DLD1 (cell line): ENCODE data around the gene SPATA2L.
"Not testable (repeated sequence)": the region's sequence is repeated elsewhere in the genome, so short reads cannot be mapped to it uniquely, and the experiment has no call there.

Experiments used
- in situ Hi-C: cut with HindIII; loops from 2 replicates; pipeline ENCODE4 v1.10.0; 2017; ENCODE audit warnings: low sequenced_read_pairs

Gene SPATA2L

DNA sequence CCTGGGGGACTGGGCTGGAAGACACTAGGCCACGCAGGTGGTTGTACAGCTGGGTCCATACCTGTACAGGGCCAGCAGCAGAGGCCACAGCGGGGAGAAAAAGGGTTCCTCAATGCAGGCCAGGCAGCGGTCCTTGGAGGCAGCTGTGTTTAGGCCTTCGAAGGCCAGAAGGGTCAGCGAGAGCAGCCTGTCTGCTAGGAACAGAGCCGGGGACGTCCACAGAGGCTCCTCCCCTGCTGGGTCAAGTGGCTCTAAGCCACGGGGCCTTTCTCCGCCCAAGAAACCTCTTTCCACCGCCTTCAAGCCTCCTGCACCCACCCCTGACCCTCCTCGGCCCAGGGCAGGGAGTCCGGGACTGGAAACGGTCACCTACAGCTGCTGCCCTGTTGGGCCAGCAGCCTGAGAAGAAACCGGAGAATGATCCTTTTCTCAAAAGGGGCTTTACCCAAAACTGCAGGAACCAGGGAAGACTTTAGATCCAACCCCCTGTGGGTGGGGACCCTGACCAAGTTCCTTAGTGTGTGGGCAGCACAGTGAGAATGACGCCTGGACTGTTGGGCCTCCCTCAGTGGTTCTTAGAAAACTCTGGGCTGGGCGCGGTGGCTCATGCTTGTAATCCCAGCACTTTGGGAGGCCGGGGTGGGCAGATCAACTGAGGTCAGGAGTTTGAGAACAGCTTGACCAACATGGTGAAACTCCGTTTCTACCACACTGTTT is 8.4 kb upstream of the SPATA2L start:
- in situ Hi-C loops = loop anchor here (10.0 kb wide), 1 partner anchor 335 kb away; no protein-coding TSS in a partner anchor

DNA sequence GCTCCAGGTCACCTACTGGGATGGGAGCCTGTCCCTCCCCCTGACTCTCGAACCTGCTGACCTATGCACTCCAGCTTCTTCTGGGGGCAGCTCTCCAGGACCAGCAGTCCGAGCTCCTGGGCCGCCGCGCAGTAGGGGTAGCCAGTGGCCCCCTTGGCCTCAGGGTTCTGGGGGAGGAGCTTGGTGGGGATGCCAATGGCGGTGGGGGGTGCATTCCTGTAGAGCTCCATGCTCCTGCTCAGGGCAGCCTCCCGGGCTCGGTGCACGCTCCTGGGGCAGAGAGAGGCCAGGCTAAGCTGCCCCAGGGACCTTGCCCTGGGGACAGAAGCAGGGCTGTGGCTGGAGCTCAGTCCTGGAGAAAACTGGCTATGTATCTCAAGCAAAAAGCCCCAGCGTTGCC is 7.7 kb upstream of the SPATA2L start:
- in situ Hi-C loops = no loop called here

DNA sequence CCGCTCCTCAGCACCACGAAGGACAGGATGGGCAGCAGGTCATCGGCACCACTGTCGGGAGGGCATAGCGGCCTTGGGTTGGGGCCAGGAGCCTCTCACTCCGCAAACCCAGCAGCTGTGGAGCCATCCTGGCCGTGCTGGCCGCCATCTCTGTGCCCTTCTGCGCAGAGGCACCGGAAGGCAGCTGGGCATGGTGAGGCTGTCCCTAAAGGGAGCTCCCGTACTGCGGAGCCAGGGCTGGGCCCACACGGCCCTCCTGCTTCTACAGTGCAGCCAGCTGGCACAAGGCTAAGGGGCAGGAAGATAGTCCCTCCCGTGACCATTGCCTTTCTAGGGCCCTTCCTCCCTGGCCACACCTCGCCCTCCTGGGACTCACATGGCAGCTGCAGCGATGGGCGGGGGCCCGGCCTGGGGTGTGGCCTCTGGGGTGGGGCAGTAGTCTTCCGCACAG is 7.0 kb upstream of the SPATA2L start:
- in situ Hi-C loops = no loop called here

DNA sequence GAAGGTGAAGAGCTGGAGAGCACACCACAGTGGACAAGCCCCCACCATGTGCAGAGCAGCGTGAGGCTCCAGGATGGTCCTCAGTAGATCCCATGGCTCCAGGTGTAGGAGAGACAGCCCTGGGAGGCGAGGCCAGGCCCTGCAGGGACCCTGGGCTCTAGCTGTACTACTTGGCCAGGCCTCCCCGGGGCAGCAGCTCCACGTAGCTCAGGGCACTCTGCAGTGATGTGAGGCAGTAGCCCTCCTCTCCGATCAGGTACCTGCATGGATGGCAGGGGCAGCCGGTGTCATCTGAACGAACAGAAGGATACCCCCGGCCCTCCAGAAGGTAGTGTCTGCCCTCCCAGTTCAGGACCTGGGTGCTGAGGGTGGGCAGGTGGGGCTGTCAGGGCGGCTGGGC is 6.2 kb upstream of the SPATA2L start:
- in situ Hi-C loops = no loop called here

DNA sequence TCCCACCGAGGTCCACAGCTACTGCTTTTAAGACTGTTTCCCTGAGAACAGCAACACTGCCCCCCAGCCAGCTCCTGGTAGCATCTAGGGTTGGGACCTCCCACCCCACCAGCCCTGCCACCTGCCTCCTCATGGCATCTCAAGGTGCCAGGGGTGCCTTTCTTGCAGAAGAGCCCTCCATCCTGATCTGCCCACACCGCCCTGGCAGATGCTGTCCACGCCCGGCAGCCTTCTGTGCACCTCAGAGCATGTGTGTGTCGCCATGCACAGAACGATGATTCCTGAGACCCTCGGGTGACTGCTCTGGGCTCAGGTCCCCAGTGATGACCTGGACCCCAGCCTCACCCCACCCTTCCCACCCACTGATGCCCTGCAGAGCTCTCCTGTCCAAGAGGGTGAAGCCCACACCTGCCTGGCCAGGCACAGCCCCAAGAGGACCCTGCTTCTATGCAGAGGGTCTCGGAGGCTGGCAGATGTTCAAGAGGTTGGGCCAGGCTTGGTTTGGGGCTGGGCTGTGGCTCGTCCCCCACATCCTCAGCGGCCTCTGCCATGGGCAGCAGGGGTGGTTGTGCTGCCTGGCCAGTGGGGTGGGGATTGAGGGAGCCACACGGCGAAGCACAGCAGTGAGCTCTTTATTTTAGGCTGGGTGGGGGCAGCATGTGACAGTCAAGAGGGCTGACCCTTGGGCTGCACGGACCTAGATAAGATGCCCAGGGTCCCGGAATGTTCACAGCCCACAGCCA is 5.2 kb upstream of the SPATA2L start:
- in situ Hi-C loops = no loop called here

DNA sequence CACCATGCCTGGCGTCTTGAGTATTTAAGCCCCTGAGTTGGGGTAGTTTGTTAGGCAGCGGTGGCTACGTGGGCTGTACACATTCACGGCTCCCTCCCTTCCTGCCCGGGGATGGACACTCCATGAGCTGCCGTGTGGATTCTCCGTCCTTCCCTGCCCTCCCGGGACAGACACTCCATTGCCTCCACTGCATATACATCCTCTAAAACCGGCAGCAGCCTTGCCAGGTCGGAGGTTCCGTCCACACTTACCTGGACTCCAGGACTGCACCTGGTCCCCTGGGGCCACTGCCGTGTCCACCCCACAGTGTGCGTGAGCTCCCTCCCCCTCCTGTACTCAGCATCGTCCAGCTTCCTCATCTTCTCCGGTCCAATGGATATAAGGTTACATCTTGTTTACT is 3.5 kb upstream of the SPATA2L start:
- in situ Hi-C loops = no loop called here

DNA sequence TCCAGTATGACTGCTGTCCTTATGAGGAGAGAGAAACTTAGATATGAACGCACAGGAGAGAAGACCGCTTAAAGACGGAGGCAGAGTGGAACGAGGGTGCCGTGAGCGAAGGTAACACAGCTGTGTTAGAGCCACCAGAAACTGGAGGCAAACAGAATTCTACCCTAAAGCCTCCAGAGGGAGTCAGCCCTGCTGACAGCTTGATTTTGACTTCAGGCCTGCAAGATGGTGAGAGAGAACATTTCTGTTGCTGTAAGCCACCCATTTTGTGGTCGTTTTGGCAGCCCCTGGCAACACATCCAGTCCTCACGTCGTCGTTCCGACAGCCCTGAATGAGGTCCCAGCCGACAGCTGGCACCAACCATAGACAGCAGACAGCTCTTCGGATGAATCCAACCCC is 2.8 kb upstream of the SPATA2L start:
- in situ Hi-C loops = no loop called here

DNA sequence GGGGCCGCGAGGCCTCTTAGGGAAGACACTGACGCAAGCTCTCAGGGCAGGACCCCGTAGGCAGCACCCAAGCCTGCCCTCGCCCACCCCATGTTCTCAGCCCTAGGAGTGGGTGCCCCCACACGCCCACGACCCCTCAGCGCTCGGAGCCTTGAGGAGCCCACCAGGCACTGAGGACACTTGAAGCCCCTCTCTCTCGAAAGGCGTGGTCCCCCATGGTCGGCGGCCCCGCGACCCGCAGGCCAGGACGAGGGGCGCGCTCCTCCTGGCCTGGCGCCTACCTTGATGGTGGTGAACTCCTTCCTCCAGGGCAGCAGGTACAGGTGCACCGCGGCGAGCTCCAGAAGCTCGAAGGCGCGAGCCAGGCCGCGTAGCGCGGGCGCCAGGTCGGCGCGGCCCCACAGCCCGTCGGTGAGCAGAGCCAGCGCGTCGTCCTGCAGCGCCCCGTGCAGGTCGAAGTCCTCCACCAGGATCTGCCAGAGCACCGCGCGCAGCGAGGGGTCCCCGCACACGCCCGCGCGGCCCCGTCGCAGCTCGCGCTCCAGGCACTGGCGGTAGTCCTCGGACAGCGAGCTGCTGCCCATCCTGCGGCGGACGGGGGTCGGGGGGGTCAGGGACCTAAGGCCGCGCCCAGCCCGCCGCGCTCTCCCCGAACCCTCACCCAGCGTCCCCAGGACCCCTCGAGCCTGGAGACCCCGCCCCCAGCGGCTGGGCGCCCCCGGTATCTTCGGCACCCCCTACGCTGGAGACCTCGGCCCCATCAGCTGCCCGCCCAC is 668 bp downstream of the SPATA2L start:
- in situ Hi-C loops = no loop called here

DNA sequence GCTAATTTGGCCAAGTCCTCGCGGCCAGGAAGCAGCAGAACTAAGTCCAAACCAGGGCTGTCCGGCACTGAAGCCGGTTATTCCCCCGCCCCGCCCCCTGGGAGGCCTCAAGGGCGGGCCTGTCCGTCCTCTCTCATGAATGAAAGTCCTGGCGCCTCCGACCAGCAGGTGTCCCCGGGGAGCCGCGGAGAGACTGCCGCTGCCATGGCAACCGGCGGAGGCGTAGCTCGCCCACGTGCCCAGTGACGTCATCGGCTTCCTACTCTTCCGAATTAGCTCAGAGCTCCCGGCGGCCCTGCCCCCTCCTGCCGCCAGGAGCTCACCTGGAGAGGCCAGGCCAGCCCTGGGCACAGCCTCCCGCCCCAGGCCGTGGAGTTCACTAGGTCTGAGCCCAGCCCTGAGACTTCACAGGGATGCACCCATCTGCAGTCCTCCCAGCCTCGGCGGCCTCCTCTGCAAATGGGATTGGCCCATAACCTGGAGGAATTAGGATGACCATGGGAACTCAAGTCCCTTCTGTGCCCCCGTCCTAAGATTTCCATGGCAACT is 1.3 kb downstream of the SPATA2L start:
- in situ Hi-C loops = no loop called here

DNA sequence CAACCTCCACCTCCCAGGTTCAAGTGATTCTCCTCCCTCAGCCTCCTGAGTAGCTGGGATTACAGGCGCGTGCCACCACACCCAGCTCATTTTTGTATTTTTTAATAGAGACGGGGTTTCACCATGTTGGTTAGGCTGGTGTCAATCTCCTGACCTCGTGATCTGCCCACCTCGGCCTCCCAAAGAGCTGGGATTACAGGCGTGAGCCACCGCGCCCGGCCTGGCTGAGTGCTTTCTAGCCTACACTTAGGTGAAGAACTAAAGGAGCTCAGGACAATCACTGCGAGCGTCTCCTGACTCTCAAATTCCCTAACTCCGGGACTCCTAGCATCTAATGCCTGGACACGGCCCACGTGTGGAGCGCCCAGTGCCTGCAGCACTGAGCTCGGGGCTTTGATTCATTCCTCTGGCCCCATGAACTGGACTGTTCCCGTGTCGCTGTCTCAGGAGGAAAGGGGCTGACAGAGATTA is 1.8 kb downstream of the SPATA2L start:
- in situ Hi-C loops = not testable (repeated sequence)

DNA sequence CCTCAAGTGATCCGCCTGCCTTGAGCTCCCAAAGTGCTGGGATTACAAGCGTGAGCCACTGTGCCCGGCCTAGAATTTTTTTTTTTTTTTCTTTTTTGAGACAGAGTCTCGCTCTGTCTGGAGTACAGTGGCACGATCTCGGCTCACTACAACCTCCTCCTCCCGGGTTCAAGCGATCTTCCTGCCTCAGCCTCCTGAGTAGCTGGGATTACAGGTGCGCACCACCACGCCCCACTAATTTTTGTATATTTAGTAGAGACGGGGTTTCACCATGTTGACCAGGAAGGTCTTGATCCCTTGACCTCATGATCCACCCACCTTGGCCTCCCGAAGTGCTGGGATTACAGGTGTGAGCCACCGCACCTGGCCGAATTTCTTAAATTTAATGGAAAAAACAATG is 2.8 kb downstream of the SPATA2L start:
- in situ Hi-C loops = not testable (repeated sequence)

DNA sequence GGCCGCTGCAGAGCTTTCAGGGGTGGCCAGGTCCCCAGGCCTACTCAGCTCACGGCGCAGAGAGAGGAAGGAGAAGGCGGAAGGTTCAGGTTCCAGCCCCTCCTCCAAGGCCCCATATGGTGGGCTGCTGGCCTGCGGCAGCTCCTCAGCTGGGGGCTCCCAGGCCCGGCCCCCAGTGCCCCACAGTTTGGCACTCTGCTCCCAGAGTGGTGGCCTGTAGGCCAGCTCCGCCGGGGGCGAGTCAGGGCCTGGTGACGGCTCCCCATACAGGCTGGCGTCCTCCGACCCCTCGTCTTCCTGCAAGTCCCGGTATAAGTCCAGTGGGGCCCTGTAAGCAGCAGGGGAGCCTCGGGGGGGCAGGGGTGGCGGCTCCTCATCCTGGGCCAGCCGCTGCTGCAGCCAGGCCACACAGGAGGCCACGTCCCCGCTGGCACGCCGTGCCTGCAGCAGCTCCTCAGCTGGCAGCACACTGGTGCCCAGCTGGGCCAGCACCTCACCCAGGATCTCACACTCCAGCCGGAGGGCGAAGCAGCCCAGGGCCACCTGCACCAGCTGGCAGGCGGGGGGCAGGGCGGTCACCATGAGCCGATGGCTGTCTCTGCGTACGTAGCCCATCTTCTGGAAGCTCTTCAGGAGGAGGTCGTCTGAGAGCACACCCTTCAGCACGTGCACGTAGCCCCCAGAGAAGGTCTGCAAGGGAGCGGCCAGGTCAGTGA is 3.7 kb downstream of the SPATA2L start:
- in situ Hi-C loops = no loop called here

DNA sequence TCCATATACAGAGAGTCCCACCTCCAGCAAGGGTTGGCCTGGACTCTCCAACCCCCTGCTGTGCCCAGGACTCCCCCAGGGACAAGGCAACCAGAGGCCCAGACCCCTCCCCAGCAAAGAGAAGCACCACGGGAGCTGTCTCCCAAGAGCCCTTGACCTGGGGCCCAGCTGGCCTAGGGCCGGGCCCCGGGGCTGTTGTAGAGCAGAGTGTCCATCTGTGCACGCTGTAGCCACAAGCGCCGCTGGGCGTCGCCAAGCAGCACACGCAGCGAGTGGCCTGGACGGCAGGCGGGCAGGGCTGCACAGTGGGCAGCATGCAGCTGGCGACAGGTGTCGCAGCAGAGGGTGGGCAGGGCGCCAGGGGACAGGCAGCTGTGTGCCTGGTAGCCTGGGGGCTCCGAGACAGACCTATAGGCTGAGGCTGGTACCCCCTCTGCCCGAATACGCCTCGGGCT is 4.3 kb downstream of the SPATA2L start:
- in situ Hi-C loops = no loop called here

DNA sequence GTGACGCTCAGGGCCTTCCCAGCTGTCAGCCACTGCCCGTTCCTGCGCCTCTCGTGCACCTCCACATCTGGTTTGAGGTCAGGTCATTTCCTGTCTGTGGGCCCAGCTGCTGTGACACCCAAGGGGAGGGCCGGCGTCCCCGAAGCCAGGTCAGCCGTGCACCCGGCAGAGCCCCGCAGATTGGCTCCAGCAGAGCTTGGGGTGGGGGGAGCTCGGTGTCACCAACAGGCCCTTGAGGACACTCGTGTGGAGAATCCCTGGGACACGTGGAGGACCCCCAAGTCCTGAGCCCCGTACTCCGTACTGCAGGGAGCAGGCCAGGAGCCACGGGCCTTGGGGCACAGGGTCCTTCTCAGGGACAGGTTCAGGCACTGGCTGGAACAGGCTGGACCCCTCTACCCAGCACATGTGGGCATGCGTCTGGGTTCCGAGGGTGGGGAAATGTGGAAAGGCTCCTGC is 4.8 kb downstream of the SPATA2L start:
- in situ Hi-C loops = no loop called here

DNA sequence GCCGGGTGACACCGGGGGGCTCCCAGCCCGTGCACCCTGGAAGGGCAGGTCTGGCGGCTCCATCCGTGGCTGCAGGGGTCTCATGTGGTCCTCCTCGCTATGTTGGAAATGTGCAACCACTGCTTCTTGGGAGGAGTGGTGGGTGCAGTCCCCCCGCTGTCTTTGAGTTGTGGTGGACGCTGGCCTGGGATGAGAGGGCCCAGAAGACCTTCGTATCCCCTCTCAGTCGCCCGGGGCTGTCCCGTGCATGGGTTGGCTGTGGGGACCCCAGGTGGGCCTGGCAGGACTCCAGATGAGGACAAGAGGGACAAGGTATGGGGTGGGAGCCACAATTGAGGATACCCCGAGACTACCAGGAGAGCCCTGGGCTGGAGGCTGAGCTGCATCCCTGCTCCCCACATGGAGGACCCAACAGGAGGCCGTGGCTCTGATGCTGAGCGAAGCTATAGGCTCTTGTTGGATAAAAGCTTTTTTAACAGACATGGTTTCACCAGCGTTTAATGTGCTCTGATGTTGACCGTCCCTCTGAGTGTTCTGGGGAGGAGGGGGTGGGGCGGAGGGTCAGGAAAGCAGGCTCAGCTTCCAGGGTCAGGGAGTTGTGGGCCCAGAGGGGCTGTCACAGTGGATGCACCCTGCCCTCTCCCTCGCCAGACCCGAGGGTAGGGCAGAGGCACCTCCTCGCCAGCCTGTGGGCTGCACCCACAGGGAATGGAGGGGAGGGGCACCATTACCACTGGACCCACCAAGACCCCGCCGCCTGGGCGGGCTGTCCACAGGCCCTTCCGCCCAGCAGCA is 5.4 kb downstream of the SPATA2L start:
- in situ Hi-C loops = no loop called here

DNA sequence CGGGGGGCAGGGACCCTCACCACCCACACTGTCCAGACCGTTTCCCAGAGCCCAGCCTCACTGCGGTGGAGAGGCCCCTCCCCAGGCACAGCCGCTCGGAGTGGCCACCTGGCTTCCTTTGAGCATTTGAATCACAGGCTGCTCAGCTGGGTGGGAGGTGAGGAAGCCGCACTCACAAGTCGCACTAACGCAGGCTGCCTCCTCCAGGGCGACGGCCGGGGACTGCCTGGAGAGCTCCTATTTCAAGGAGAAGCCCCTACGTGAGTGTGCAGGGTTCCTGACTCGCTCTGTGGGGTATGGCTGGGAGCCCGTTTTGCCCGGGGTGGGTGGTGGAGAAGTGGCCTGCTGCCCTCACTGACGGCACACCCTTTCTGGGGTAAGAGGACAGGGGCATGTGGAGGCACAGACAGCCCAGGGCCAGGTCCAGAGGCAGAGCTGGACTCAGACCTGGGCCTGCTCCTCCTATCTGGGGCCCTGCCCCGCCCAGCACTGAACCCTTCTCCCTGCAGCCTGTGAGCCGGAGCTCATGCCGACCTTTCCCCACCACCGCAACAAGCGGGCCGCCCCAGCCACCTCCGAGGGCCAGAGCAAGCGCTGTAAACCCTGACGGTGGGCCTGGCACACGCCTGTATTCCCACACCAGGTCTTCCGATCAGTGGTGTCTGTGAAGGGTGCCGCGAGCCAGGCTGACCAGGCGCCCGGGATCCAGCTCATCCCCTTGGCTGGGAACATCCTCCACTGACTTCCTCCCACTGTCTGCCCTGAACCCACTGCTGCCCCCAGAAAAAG is 6.2 kb downstream of the SPATA2L start:
- in situ Hi-C loops = no loop called here

DNA sequence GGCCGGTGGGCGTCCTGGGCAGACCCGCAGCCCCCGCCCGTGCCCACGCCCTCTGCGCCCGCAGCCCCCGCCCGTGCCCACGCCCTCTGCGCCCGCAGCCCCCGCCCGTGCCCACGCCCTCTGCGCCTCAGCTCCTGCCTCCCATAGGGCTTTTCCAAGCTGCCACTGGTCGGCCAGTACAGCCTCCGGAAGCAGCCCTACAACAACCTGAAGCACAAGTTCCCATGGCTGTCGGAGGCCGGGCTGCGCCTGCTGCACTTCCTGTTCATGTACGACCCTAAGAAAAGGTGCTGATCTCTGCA is 6.8 kb downstream of the SPATA2L start:
- in situ Hi-C loops = not testable (repeated sequence)

DNA sequence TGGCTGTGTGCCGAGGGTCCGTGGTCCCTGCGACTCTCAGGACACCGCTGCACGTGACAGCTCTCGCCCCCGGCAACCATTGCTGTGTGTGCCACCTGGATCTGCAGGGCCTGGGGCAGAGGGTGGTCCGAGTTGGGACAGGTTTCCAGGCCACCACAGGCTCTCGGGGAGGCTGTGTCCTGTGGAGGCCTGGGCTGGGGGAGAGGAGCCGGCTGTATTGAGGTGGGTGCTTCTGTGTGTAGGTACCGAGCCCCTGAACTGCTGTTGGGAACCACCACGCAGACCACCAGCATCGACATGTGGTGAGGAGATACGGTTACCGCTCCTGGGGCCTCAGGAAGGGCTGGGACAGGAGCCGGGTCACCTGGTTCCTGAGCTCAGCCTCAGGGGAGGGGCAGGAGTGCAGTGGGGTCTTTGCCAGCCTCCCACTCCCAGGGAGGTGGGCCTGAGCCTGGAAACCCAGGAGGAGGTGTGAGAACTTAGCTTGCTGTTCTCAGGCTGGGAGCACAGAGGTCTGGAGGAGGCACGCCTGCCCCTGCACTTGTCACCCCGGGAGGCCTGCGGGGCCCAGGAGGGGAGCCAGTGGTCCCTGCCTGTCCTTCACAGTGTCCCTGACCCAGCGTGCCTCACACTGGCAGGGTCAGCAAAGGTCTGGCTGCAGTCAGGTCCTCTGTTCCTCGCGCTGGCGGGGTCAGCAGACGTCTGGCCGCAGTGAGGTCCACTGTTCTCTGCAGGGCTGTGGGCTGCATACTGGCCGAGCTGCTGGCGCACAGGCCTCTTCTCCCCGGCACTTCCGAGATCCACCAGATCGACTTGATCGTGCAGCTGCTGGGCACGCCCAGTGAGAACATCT is 7.3 kb downstream of the SPATA2L start:
- in situ Hi-C loops = no loop called here
